Glomerular endothelial cell (primary cell): ENCODE measurements around the gene POC1A. TPM values are rescaled to one million over a fixed set of nuclear protein-coding genes. Genes with fewer than 3 reads are reported as not detected.
"Not testable (repeated sequence)": the region's sequence is repeated elsewhere in the genome, so short reads cannot be mapped to it uniquely, and the experiment has no call there.

Experiments
- DNase-seq: peaks from one replicate; pipeline ENCODE4 v3.0.0-alpha.2; 2011; ENCODE audit warnings: low read depth, low spot score; ENCODE audit errors: extremely low read depth
- total RNA-seq: library from RNA; depleted of rRNA; stranded (reverse); fragments of >200 nt; gene quantifications from 2 replicates; pipeline ENCODE4 v1.2.3, GENCODE V29; 2015

POC1A gene
- total RNA-seq, 1 donor from 2014 or later, result 4.7 TPM

- no peak for DNase-seq
These were observed 680 bp downstream of the POC1A start for GRCh38 chr3:52153389-52154096.

GRCh38 chr3:52151991-52152390 lies 2.2 kb downstream of the POC1A start:
- DNase-seq, result not testable (repeated sequence)

GRCh38 chr3:52150860-52151259 lies 3.4 kb downstream of the POC1A start:
- no peak for DNase-seq

GRCh38 chr3:52150357-52150756 lies 3.9 kb downstream of the POC1A start:
- no peak for DNase-seq

GRCh38 chr3:52149726-52150125 lies 4.5 kb downstream of the POC1A start:
- DNase-seq, result no peak

- no peak for DNase-seq
These were observed 5.2 kb downstream of the POC1A start for GRCh38 chr3:52149021-52149420.

- no peak for DNase-seq
These were observed 6.4 kb downstream of the POC1A start for GRCh38 chr3:52147804-52148203.

- no peak for DNase-seq
These were observed 7.4 kb downstream of the POC1A start for GRCh38 chr3:52146811-52147210.

- no peak for DNase-seq
These were observed 8.0 kb downstream of the POC1A start for GRCh38 chr3:52146189-52146588.

GRCh38 chr3:52145736-52146110 lies 8.5 kb downstream of the POC1A start:
- no peak for DNase-seq

GRCh38 chr3:52144796-52145735 lies 9.2 kb downstream of the POC1A start:
- DNase-seq, result no peak

- no peak for DNase-seq
These were observed 10.0 kb downstream of the POC1A start for GRCh38 chr3:52144034-52144795.

- no peak for DNase-seq
These were observed 10.6 kb downstream of the POC1A start for GRCh38 chr3:52143616-52144015.

- DNase-seq, result no peak
These were observed 11.1 kb downstream of the POC1A start for GRCh38 chr3:52143156-52143555.

GRCh38 chr3:52141751-52142150 lies 12.5 kb downstream of the POC1A start:
- DNase-seq, result no peak

GRCh38 chr3:52140769-52141168 lies 13.5 kb downstream of the POC1A start:
- DNase-seq, result no peak

- DNase-seq, result no peak
These were observed 14.2 kb downstream of the POC1A start for GRCh38 chr3:52140000-52140399.

GRCh38 chr3:52137311-52137710 lies 16.9 kb downstream of the POC1A start:
- DNase-seq, result no peak

GRCh38 chr3:52136513-52136912 lies 17.7 kb downstream of the POC1A start:
- no peak for DNase-seq

- DNase-seq, result no peak
These were observed 18.9 kb downstream of the POC1A start for GRCh38 chr3:52135332-52135731.

GRCh38 chr3:52134761-52135160 lies 19.5 kb downstream of the POC1A start:
- DNase-seq, result no peak
